Measurements from ENCODE around the gene GMDS.

GMDS gene

GRCh38 chr6:2053691-2054090 lies 191.7 kb downstream of the GMDS start:
- intact Hi-C loops (cut with DNase I; ENCODE audit: low total_unique reads) = no loop called here
- Histone ChIP-seq H3K4me1 (no peaks in the 10 kb centered on the region), H3K36me3 (no peaks in the 10 kb centered on the region), H3K27ac (no peak overlapping the region), H3K9me3 (no peaks in the 10 kb centered on the region), H3K4me3 (no peak overlapping the region), H3K27me3 (no peaks in the 10 kb centered on the region)
- TF ChIP-seq, protein P1, sequence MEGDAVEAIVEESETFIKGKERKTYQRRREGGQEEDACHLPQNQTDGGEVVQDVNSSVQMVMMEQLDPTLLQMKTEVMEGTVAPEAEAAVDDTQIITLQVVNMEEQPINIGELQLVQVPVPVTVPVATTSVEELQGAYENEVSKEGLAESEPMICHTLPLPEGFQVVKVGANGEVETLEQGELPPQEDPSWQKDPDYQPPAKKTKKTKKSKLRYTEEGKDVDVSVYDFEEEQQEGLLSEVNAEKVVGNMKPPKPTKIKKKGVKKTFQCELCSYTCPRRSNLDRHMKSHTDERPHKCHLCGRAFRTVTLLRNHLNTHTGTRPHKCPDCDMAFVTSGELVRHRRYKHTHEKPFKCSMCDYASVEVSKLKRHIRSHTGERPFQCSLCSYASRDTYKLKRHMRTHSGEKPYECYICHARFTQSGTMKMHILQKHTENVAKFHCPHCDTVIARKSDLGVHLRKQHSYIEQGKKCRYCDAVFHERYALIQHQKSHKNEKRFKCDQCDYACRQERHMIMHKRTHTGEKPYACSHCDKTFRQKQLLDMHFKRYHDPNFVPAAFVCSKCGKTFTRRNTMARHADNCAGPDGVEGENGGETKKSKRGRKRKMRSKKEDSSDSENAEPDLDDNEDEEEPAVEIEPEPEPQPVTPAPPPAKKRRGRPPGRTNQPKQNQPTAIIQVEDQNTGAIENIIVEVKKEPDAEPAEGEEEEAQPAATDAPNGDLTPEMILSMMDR (IDR thresholded peaks at IDR 0.05) = no peak
- no peak for DNase-seq

GRCh38 chr6:2047855-2048254 lies 197.6 kb downstream of the GMDS start:
- H3K4me1 ChIP-seq = no peaks in the 10 kb centered on the region
- H3K36me3 ChIP-seq = no peaks in the 10 kb centered on the region
- H3K27me3 ChIP-seq = no peaks in the 10 kb centered on the region
- H3K4me3 ChIP-seq = no peak overlapping the region
- DNase-seq = no peak
- intact Hi-C loops (cut with DNase I; ENCODE audit: low total_unique reads) = no loop called here
- TF ChIP-seq, protein P1 (IDR thresholded peaks at IDR 0.05) = no peak
- no peak overlapping the region for H3K27ac ChIP-seq
- no peaks in the 10 kb centered on the region for H3K9me3 ChIP-seq

DNA sequence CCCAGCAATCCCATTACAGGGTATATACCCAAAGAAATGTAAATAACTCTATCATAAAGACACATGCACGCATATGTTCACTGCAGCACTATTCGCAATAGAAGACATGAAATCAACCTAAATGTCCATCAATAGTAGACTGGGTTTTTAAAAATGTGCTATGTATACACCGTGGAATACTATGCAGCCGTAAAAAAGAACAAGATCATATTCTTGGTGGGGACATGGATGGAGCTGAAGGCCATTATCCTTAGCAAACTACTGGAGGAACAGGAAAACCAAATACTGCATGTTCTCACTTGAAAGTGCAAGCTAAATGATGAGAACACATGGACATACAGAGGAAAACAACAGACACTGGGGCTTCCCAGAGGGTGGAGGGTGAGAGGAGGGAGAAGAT lies 201.2 kb downstream of the GMDS start:
- H3K36me3 ChIP-seq = no peaks in the 10 kb centered on the region
- TF ChIP-seq, protein P1 (IDR thresholded peaks at IDR 0.05) = no peak
- no peak overlapping the region for H3K4me3 ChIP-seq
- intact Hi-C loops (cut with DNase I; ENCODE audit: low total_unique reads) = no loop called here
- H3K27me3 ChIP-seq = no peaks in the 10 kb centered on the region
- no peaks in the 10 kb centered on the region for H3K9me3 ChIP-seq
- H3K4me1 ChIP-seq = no peaks in the 10 kb centered on the region
- no peak for DNase-seq
- no peak overlapping the region for H3K27ac ChIP-seq

GRCh38 chr6:2042956-2043648 lies 202.3 kb downstream of the GMDS start:
- no peak overlapping the region for H3K4me3 ChIP-seq
- H3K9me3 ChIP-seq = no peaks in the 10 kb centered on the region
- H3K4me1 ChIP-seq = no peaks in the 10 kb centered on the region
- TF ChIP-seq, protein P1 (IDR thresholded peaks at IDR 0.05) = no peak
- no peaks in the 10 kb centered on the region for H3K27me3 ChIP-seq
- no peak for DNase-seq
- no peaks in the 10 kb centered on the region for H3K36me3 ChIP-seq
- H3K27ac ChIP-seq = no peak overlapping the region
- intact Hi-C loops (cut with DNase I; ENCODE audit: low total_unique reads) = no loop called here

DNA sequence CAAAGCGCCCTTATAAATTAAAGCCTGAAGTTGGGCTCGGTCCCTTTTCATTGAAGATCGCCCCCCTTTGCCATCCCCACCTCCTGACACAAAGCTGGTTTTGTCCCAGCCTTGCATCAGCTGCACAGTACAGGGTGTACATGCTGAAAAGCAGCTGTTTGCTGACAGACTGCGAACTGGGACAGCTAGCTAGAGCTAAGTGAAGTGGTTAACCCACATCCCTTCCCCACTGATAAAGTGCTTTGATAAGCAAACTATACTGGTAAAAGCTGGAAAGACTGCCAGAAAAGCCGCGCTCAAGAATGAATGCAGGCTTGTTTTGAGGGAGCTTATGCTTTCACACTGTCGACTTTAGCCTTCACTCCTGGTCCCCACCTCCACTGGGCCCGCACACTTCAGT lies 207.3 kb downstream of the GMDS start:
- Histone ChIP-seq H3K36me3 (no peaks in the 10 kb centered on the region), H3K27me3 (no peaks in the 10 kb centered on the region), H3K27ac (no peak overlapping the region), H3K4me3 (no peak overlapping the region), H3K4me1 (peaks cover 0 to 12% (median 2%) of the 10 kb centered on the region in 4 donors), H3K9me3 (no peaks in the 10 kb centered on the region)
- DNase-seq = no peak
- intact Hi-C loops (cut with DNase I; ENCODE audit: low total_unique reads) = loop anchor here (10.0 kb wide), 1 partner anchor 433 kb away; the partner anchor contains the start of gene FOXC1
- TF ChIP-seq, protein P1 (IDR thresholded peaks at IDR 0.05) = no peak

Data from tibial artery (tissue), 4 donors.